ENCODE results near the gene DCHS2.

DNA sequence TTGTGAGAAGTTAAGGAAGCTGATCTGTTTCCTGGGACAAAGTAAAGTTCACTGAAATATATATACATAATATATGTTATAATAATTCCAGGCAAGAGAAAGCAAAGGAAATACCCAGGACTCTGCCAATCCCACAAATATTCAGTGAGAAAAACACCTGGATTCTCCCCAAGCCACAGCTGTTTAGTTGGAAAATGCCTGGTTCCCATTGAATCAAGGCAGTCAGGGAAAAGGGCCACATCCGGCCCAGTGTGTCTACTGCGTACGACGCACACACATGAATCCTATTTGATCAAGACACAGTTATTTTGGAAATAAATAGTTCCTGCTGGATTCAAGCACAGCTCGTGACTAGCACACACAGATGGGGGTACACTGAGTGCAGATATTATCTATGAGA lies 6.3 kb upstream of the DCHS2 start:
- TF ChIP-seq POLR2A (IDR thresholded peaks at IDR 0.05; ENCODE audit: low read depth, low read length) (no peak), POLR2AphosphoS5 (IDR thresholded peaks at IDR 0.05; ENCODE audit: low read depth, low read length) (no peak), TAF1 (IDR thresholded peaks at IDR 0.05; ENCODE audit: low read depth, low read length) (no peak), SPI1 (IDR thresholded peaks at IDR 0.05; ENCODE audit: low read depth, low read length) (no peak), POU2F2 (IDR thresholded peaks at IDR 0.05; ENCODE audit: low read depth, low read length) (no peak), PAX5 (IDR thresholded peaks at IDR 0.05; ENCODE audit: insufficient read depth, low read length, severe bottlenecking) (no peak)

Data from GM12891 (cell line).